ENCODE measurements around the gene ARPP19. TPM values are rescaled to one million over a fixed set of nuclear protein-coding genes. Genes with fewer than 3 reads are reported as not detected.

Gene ARPP19
- total RNA-seq, 1 donor from 2014 or later, result 150 TPM

DNA sequence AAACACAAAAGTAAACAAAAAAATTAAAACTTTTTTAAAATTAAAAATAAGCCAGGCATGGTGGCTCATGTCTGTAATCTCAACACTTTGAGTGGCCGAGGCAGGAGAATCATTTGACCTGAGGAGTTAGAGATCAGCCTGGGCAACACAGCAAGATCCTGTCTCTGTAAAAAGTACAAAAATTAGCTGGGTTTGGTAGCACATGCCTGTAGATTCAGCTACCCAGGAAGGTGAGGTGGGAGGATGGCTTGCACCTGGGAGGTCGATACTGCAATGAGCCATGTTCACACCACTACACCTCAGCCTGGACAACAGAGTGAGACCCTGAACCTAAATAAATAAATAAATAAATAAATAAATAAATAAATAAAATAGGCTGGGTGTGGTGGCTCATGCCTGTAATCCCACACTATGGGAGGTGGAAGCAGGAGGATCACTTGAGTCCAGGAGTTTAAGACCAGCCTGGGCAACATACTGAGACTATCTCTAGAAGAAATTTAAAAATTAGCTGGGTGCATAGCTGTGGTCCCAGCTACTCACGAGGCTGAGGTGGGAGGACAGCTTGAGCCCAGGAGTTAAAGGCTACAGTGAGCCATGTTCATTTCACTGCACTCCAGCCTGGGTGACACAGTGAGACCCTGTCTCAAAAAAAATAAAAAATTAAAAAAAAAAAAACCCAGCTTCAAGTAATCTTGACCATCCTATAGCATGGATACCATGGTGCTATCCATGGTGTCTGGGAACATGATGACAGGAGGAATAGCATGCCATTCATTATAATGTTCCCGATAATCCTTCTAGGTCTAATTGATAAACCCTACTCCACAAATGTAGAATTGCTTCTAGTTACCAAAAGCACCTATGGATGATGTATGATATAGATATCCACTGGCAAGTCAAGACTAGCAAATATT lies 44.4 kb downstream of the ARPP19 start:
- Histone ChIP-seq H3K4me1 (peaks cover 43% of the 10 kb centered on the region), H3K27ac (no peak overlapping the region), H3K9me3 (no peaks in the 10 kb centered on the region), H3K36me3 (no peaks in the 10 kb centered on the region), H3K4me3 (no peak overlapping the region), H3K27me3 (ENCODE audit: low read depth) (no peaks in the 10 kb centered on the region)
- DNase-seq, result no peak
- TF ChIP-seq, protein P1, sequence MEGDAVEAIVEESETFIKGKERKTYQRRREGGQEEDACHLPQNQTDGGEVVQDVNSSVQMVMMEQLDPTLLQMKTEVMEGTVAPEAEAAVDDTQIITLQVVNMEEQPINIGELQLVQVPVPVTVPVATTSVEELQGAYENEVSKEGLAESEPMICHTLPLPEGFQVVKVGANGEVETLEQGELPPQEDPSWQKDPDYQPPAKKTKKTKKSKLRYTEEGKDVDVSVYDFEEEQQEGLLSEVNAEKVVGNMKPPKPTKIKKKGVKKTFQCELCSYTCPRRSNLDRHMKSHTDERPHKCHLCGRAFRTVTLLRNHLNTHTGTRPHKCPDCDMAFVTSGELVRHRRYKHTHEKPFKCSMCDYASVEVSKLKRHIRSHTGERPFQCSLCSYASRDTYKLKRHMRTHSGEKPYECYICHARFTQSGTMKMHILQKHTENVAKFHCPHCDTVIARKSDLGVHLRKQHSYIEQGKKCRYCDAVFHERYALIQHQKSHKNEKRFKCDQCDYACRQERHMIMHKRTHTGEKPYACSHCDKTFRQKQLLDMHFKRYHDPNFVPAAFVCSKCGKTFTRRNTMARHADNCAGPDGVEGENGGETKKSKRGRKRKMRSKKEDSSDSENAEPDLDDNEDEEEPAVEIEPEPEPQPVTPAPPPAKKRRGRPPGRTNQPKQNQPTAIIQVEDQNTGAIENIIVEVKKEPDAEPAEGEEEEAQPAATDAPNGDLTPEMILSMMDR (IDR thresholded peaks at IDR 0.05), result no peak
- intact Hi-C loops (cut with DNase I), result no loop called here
- no peak for ATAC-seq

DNA sequence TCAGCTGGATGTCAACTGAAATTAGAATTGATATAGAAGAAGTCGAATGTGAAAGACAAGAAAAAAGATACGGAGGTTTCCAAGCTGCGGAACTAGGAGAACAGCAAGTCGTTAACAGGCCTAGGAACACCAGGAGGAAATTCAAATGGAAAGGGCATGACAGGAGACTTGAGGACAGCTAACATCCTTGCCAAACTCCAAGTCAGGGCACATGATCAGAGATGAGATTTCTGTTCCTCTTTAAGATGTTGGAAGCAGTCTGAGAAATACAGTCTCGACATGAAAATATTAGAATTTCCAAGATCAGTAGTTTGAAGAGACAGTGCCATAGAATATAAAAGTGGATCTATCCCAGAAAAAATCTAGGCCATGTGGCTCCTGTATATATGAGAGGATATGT lies 45.2 kb downstream of the ARPP19 start:
- no peaks in the 10 kb centered on the region for H3K27me3 ChIP-seq (ENCODE audit: low read depth)
- H3K27ac ChIP-seq, result no peak overlapping the region
- no peaks in the 10 kb centered on the region for H3K36me3 ChIP-seq
- H3K4me3 ChIP-seq, result no peak overlapping the region
- intact Hi-C loops (cut with DNase I), result no loop called here
- H3K9me3 ChIP-seq, result no peaks in the 10 kb centered on the region
- DNase-seq, result no peak
- TF ChIP-seq, protein P1 (IDR thresholded peaks at IDR 0.05), result no peak
- ATAC-seq, result no peak
- H3K4me1 ChIP-seq, result peaks cover 43% of the 10 kb centered on the region

DNA sequence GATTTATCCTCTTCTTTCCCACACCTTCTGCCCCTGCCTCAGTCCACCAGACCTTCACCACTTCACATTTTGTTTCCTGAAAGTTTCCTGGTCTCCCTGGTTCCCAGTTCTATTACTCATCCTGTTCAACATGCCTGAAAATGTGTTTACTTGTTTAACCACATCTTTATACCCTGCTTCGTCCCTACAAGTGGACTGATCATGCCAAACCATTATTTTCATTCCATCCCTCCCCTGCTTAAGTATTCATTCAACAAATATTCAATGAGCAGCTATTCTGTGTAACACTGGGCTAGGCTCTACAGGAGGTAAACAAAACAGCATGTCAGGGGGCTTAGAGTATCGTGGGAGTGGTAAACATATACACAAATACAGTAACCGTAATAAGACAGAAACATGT lies 45.6 kb downstream of the ARPP19 start:
- Histone ChIP-seq H3K9me3 (no peaks in the 10 kb centered on the region), H3K4me3 (no peak overlapping the region), H3K36me3 (no peaks in the 10 kb centered on the region), H3K4me1 (peaks cover 43% of the 10 kb centered on the region), H3K27me3 (ENCODE audit: low read depth) (no peaks in the 10 kb centered on the region), H3K27ac (no peak overlapping the region)
- intact Hi-C loops (cut with DNase I), result no loop called here
- TF ChIP-seq, protein P1 (IDR thresholded peaks at IDR 0.05), result no peak
- DNase-seq (no peak), ATAC-seq (peak in 1 of 2 donors; percentile 44)

DNA sequence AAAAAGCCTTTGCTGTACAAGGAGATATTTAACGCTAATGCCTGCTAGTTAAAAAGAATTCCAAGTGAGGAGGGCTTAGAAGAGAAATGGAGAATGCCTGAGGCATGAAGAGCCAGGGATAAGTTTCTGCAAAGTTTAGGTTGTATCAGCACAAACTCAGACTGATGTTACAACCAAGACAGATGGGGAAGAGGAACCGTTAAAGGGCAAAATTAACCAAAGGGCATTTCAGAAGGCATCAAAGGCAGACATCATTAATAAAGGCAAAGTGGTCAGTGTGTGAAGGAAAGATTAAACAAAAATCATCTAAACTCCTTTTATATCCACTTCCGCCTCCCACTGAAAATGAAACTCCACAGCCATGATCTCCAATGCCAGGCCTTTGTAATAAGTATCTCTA lies 47.1 kb downstream of the ARPP19 start:
- H3K27ac ChIP-seq, result no peak overlapping the region

DNA sequence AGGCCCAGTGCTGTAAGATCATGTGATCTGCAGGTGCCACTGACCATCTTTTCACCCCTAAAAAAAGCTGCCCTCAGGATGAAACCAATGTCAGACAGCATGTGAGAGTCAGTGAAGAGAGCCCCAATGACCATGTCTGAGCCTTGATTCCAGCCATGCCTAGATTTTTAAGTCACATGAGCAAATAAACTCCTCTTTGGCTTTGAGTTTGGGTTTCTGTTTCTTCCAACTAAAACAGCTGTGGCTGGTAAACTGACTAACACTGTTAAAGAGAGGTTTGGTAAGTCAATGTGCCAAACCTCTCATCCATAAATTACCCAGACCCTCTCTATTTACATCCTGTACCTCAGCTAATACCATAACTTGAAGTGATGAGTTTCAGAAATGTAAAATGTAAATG lies 48.4 kb downstream of the ARPP19 start:
- DNase-seq, result no peak

More for the DNA sequence above, 47.1 kb downstream of the ARPP19 start:
- H3K4me1 ChIP-seq, result peaks cover 31% of the 10 kb centered on the region
- intact Hi-C loops (cut with DNase I), result no loop called here
- ATAC-seq, result no peak
- H3K27me3 ChIP-seq (ENCODE audit: low read depth), result no peaks in the 10 kb centered on the region
- TF ChIP-seq, protein P1 (IDR thresholded peaks at IDR 0.05), result no peak
- H3K36me3 ChIP-seq, result no peaks in the 10 kb centered on the region
- no peak overlapping the region for H3K4me3 ChIP-seq
- no peaks in the 10 kb centered on the region for H3K9me3 ChIP-seq
- DNase-seq, result no peak

More for the DNA sequence above, 48.4 kb downstream of the ARPP19 start:
- no peak overlapping the region for H3K4me3 ChIP-seq
- intact Hi-C loops (cut with DNase I), result no loop called here
- ATAC-seq, result no peak
- TF ChIP-seq, protein P1 (IDR thresholded peaks at IDR 0.05), result no peak
- H3K27ac ChIP-seq, result no peak overlapping the region
- H3K4me1 ChIP-seq, result peaks cover 31% of the 10 kb centered on the region
- no peaks in the 10 kb centered on the region for H3K9me3 ChIP-seq
- no peaks in the 10 kb centered on the region for H3K27me3 ChIP-seq (ENCODE audit: low read depth)
- H3K36me3 ChIP-seq, result no peaks in the 10 kb centered on the region
